Testis (tissue), 2 donors: ENCODE data around the gene TRIM72.

Experiments
- CTCF ChIP-seq, 3 experiments: fragments of 450-650 bp in 2 of 3; fragments of 200-600 bp in 1 of 3; sonication (generic) in 1 of 3; IDR thresholded peaks; one replicate each; pipeline ENCODE4 v1.5.1; 2016 to 2019; ENCODE audit warnings: antibody characterized with exemption in 3 of 3, mild to moderate bottlenecking in 2 of 3, moderate library complexity in 1 of 3
- POLR2A ChIP-seq: fragments of 450-650 bp; IDR thresholded peaks from one replicate; pipeline ENCODE4 v1.6.1; 2017; ENCODE audit warnings: antibody characterized with exemption, mild to moderate bottlenecking, moderate library complexity

DNA sequence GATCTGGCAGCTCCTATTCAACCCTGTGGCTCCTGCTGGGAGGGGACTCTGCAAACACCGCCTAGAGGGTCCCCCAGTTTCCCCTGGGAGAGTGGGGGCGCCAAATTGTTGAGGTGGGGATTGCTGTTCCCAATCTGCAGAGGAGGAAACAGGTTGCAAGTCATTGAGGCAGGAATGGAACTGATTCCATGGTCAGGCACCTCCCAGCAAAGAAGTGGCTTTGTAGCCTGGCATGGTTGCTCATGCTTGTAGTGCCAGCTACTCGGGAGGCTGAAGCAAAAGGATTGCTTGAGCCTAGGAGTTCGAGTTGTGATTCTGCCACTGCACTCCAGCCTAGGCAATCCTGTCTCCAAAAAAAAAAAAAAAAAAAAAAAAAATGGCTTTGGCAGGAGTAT lies 3.2 kb downstream of the TRIM72 start:
- TF ChIP-seq POLR2A, result no peak
- TF ChIP-seq CTCF (IDR thresholded peaks at IDR 0.05), result no peak
